Stimulated activated CD4-positive, alpha-beta T cell treated with anti-CD3 and anti-CD28 coated beads, TNF-alpha, amount 100 ng/mL, for 48 hours (primary cell): ENCODE data around the gene MAP2K5.

Source experiments
- DNase-seq, 3 donors: peaks; one replicate each; pipeline ENCODE4 v3.0.0-alpha.2; 2020; ENCODE audit warnings: low read depth in 3 of 3

The MAP2K5 gene

DNA sequence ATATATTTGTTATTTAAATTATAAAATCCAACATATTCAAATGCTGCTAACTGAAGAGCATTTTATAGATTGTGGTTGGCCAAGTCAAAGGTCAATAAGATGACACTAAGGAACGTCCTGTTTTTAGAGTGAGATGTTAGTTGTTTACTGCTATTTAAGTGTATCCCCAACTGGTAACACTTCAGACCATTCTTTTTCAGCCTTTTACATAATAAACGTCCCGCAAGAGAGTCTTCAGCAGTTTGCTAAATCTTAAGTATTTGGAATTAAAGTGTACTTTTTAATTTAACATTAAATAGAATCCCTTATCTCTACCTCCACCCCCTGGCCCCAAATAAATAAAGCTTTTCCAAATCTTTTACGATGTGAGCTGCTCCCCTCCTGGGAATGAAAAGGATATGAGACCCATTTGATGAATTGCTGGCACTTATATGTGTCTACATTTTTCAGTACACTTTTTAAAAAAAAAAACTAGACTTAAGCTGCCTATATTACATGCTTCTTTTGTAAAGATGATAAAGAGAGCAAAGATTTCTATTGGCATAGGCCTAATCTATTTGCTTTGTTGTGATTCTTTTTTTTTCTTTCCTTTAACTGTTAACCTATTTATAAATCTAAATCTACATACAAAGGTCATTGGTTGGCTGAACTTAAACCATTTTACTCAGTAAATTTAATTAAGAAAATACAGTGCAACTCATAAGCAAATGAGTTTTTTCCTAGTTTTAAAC lies 181.0 kb downstream of the MAP2K5 start:
- DNase-seq, result no peak

DNA sequence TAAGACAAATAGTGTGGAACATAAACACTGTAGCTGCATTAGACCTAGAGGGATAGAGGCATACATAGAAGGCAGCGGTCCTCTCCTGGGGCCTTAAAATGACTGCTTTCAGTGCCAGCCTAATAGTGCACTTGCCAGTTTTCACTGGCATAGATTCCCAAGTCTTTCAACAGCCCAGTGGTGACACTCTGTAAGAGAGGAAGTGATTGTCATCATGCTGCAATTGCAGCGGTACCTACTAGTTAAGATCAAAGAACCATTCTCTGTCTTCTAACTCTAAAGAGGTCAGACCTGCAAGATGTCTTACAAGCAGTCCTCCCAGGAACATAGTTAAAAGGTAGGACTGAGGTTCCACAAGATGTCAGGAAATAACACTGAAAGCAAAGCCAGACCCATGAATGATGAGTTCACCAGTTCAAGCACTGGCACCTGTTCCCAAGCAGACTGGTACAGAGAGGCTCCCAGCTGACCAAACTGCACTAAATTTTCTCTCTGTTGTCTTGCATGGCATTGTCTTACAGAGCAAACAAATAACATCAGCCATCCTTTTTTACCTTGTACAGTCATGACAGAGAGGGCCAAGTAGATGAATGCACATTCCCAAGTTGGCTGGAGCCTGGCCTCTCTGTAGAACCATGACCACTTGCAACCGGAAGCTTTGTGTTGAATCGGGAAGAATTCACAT lies 182.3 kb downstream of the MAP2K5 start:
- DNase-seq, result no peak

DNA sequence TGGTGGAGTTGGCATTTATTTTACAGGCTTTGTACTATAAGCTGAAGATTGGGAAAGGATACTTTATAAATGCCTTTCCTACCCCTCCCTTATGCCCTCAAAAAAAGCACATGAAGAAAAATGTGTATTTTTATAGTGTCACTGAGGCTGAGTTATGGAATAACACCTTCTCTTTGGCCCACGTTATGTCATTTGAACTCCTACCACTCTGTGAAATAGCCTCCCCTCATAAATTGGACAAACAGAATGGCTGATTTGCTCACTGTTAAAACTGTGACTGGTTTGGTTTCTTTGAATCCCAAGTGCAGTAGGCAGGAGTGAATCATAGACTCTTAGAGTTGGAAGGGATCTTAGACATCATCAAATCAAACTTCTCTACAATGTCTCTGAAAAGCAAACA lies 187.6 kb downstream of the MAP2K5 start:
- no peak for DNase-seq

DNA sequence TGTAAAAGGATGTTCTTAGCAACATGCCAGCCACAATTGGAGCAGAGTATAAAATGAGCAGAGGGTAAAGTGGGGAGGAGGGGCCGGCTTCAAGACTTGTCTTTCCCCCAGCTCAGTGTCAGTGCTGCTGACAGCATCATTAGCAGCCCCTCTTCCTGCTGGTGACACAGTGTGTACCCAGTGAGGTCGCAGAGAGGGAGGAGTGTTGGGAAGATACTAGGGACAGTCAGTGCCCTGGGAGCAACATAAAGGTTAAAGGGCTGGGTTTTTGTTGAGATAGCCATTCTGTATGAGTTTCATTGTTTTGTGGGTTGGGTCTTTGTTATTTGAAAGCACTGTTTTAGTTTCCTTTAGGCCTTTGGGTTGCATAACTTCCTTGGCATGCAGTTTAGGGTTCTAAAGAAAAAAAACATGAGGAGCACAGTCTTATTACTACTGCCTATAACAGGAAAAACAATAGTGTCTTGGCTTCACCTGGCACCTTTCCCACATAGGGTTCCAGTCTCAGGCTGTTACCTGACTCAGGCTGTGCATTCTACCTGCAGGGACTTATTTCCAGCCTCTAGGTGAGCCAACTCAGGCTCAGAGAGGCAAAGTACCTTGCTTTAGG lies 188.7 kb downstream of the MAP2K5 start:
- DNase-seq, result no peak

DNA sequence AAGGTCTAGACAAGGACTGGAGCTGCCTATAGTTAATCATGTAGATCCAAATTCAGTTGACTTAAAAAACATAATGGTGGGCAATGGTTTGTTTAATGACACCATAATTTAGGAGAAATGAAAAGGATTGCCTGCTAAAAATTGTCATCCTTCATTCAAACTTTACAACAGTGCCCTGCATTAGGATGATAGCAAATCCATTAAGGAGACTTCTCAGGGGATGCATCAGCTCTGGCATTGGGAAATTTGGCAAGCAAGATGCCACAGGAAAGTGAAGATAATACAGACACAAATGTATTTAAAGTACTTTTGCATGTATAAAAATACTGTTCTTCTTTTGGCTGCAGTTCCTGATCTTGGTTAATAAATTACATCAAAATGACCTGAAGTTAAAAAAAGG lies 189.7 kb downstream of the MAP2K5 start:
- no peak for DNase-seq

DNA sequence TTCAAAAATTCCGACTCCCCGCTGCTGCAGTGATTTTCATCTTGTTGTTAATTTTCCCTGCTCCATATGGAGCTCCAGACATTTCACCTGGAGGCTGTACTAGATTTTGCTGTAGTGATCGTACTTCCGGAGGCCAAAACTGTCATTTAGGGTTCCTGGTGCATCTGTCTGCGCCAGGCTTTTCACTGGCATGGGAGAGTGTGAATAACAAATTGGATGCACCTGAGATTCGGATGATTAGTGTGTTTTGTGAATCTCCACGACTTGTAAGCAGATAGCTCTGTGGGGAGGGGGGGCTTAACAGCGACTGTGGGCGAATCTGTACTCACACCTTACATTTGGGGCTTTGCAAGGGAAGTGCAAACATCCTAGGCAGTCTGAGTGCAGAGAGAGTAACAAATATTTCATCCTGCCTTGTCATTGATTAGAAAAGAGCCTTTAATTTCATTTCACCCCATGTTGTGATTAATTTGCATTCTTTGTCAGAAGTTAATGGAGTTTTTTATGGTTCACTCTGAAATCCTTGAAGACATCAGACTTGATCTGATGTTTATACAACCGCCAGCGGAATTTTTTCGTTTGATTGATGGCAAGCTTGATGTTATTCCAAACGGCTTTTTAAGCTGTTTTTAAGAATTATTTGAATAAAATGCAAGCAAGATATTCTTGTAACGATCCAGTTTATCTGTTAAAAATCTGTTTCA lies 190.3 kb downstream of the MAP2K5 start:
- DNase-seq, result no peak

DNA sequence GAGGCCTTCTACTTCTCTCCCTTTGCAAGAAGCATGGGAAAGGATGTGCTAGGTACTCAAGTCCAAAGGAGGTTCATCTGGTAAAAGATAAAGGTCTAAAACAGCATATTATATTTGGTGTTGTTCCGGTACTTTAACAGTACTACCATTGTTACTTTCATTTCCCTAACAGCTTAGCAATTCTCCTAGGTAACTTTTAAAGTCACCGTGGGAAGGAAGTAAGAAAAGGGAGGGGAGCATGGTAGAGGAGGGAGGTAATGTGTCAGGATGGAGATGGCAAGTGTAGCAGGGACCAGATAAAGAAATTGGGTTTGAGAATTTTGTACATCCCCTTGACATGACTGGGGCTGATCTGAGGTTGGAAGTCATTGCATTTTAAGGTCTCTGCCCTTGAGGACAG lies 193.4 kb downstream of the MAP2K5 start:
- no peak for DNase-seq

DNA sequence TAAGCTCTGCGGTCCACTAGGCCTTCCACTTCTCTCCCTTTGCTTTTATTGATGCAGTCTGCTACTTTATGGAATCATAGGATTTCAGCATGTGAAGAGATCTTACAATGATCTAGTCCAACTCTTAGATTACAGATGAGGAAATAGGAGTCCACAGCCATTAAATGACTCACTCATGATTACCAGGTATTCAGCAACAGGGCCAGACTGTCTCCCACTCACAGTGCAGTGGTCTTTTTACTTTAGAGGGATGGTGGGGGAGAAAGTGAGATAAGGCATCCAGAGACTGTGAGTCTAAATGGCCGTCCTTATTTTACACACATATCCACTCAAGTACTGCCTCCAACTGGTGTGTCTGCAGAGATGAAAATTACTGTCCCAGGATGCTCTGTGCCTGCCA lies 194.3 kb downstream of the MAP2K5 start:
- DNase-seq, result no peak

DNA sequence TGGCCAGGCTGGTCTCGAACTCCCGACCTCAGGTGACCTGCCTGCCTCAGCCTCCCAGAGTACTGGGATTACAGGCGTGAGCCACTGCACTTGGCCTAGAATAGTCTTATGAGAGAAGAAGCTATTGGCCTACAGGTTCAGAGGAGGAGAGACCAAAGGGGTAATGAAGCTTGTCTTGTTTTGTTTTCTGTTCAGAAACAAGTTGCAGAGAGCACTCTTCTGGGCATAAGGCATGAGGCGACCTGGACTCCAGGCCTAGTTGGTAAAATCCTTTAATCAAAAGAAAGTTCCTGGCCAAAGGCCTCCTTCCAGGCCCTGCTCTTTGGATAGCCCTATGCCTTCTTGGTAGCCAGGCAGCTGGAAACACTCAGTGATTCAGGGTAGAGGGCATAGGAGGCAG lies 195.6 kb downstream of the MAP2K5 start:
- no peak for DNase-seq

DNA sequence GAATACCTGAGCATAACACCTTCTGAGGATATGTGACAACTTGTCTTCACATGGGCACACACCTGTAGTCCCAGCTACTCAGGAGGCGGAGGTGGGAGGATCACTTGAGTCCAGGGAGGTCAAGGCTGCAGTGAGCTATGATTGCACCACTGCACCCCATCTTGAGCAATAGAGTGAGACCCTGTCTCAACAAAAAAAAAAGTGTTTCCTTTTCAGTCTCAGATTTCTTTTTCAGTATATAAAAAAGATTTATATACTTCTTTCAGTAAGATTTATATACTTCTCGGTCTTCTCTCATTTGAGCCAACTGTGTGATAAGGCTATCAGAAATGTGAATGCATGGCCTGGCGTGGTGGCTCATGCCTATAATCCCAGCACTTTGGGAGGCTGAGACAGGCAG lies 197.9 kb downstream of the MAP2K5 start:
- DNase-seq, result no peak

DNA sequence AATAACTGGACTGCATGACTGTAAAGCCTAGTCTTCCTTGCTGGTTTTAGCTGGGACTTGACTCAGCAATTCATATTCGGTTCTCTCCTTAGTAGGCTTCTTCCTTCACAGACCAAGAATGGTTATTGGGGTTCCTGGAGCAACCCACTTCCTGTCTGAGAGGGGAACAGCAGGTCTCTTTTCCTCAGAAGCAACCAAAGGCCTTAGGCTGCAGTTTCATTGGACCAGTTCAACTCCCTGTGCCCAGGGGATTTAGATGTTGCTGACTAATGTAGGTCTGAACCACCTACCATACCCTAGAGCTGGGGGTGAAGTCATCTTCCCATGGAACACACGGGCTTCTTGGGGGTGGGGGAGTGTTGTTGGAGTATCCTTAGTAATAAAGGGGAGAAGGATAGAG lies 198.8 kb downstream of the MAP2K5 start:
- DNase-seq, result no peak

DNA sequence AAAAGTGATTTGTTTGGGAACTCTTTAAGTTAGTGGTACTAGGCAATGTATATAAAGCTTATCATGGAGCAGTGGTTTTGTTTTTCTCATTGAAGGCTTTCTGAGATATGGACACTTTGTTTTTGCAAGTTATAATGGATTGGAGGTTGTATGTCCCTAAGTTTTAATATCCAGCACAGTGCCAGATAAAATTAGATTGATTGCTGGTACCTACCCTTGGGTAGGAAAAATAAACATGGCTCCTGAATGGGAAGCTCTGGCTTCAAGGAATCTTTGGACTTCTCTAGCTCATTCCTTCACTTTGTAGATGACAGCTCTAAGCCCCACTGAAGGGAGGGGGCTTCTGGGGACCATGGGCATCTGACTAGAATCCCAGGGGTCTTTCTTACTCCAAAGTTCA lies 201.1 kb downstream of the MAP2K5 start:
- DNase-seq, result no peak

DNA sequence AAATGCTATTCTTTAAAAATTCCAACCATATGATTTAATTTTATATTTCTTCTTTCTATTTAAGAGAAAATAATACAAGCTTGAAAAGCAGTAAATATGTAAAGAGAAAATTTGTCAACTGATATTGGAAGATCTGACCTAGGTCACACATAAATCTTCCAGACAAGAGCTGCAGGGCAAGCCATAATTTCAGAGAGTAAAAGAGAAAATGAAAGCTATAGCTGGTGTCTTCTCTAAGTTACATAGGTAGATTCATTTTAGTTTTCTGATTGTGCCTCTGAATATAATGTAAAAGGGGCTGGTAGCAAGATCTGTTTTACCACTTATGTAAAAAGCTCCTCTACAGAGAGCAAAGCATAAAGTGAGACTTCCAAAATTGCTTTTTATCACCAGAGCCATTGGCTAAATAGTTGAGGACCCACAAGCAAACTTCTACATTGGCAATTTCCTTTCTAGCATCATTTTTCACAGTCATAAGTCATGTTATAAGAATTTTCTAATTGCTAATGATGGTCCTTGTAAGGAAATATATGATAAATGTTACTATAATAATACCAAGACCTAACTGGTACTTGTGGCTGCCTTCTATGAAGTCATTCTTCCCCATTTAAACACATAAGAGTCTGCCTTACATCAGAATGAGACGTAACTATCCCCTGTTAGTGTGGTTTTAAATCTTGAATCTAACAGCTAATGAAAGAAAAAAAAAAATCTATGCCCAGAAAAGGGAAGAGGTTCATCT lies 202.0 kb downstream of the MAP2K5 start:
- DNase-seq, result no peak

DNA sequence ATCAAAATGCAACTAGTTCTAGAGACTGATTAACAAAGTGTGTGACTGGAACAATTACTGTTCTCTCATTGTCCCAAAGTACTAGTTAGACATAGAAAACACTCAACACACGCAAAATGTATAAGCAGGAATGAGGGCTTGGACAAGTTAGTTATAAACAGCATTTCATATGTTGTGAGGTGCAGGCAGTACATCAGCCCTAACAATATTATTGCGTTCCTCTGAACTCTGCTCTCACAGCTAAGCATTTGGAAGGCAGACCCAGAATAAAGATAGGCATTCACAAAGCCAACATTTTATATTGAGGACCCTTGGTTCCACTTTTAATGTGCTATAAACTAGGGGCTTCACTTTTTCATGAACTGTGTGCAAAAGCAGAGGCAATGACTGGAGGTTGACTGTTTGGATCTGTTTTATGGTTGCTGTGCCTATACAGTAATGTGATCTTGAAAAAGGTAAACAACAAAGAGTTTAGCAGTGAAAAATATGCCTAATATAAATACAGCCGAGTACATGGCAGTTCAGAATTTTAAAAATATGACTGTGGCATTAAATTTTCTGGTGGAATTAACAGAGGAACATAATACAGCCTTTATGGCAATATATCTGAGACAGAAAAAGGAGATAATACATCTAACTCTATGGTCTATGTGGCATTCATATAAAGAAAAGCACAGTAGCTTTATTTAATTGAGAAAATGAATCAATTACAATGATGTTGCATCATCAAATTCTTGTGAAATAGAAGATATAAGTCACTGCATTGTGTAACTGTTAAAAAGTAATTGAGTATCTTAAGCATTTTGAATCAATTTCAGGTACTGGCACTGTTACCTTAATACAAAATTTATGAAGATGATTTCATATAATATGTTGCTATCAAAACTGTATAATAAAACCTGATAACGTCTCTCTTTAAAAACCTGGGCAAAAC lies 202.8 kb downstream of the MAP2K5 start:
- DNase-seq, result no peak

DNA sequence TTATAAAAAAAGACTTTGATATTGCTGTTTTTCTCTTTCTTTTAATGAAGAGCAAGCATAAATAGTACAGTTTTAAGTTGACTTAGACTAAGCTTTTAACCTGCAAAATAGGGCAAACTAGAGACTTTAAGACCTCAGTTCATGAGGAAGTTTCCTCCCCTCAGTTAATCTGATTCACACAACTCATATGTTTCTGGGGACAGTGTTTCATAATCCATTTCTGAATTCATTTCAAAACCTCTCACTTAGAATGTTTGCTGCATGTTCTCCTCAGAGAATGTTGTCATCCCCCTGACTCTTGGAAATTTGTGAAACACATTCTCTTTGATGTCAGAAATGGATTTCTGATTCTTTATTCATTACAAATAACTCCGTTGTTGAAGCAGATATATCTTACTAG lies 203.5 kb downstream of the MAP2K5 start:
- DNase-seq, result no peak

DNA sequence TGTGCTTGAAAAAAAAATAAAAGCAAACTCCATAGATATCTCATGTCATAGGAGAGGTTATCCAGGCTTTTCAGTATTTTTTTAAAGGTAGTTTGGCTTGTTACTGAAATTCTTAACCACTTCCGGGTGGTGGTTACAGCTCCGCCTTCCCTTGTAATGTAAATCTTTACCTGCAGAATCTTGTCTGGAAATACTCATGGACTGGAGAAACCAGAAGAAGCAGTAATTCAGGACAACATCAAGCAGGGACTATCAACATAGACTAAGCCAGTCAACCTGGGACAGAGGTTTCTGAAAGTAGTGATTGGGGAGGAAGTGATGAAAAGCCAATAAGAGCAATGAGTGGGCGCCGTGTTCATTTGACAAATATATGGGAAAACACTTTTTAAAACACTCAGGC lies 203.9 kb downstream of the MAP2K5 start:
- DNase-seq, result no peak

DNA sequence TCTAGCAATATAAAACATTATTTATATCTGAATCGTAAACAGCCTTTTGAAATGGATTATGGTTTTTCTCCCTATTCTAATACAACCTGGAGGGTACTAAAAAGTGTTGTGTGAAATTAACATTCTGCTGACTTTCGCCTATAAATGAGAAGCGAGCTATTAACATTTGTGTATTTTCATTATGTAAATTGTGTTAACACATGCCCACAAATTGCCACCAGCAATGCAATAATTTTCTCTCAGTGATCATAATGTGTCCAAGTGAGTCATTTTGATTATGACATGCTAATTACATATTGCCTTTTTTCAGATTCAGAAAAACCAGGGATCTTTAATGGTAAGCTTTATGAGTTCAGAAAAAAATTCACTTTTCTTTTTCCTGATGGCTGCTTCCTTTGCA lies 205.4 kb downstream of the MAP2K5 start:
- no peak for DNase-seq

DNA sequence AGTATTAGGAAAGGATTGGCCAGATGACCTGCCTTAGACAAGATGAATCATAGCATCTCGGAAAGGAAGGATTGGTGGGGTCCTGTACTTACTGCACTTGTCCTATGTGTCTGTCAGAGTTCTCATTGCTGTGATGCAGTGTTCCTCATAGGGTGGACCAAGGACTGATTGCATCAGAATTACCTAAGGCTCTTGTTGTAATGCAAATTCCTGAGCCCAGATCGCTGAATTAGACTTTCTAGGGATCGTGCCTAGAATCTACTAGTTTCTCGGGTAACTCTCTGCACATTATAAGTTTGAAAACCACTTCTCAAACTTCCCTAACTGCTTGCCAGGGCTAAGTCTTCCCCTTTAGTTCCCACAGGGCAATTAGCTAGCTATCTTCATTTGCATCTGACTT lies 207.9 kb downstream of the MAP2K5 start:
- no peak for DNase-seq

DNA sequence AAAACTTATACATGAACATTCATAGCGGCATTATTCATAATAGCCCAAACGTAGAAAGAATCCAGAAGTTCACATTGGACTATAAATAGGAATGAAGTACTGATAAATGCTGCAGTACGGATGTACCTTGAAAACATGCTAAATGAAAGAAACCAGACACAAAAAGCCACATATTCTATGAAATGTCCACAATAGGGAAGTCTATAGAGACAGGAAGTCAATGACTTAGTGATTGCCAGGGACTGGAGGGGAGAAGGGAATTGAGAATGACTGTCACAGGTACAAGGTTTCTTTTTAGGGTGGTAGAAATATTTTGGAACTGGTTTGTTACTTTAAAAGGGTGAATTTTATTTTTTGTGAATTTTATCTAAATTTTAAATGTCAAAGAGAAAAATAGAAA lies 211.4 kb downstream of the MAP2K5 start:
- DNase-seq, result no peak

DNA sequence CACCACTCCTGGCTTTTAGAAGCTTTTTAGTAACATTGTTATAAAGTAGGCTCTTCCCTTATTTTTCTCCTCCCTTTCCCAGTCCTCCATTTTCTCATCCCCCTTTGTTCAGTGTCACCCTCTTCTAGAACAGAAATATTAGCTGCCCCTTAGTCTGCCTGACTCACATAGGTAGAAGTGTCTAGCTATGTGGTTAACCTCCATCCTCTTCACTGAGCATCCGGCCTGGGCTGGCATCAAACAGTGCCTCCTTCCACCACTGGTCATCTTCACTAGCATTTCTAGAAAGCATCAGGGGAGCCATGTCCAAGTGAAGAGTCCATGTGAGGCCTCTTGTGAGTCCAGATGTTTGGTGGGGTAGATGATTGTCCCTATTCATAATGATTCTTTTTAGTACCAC lies 212.8 kb downstream of the MAP2K5 start:
- no peak for DNase-seq

DNA sequence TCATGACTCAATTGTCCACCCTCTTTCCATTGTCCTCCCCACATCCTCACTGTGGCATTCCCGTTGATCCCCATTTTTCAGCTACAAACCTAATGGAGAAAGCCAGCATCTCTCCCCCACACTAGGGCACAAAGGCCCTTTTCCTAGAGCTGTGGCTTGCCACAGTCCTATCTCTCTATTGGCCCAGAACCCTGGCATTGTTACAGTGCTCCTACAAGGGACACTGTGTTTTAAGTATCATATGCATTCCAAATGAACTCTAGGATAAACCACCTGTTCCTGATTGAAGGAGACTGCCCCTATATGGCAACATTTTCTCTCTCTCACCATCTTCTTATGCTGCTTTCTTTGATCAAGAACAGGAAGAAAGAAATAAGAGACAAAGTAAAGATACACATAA lies 213.4 kb downstream of the MAP2K5 start:
- no peak for DNase-seq
